ENCODE data around the gene HECW1. TPM values are rescaled to one million over a fixed set of nuclear protein-coding genes. Genes with fewer than 3 reads are reported as not detected.

HECW1 gene
- polyA plus RNA-seq, 1 donor (not counting 4 experiments of a cell fraction or from before 2014, with no cell fraction given): not detected

GRCh38 chr7:43110791-43111535 is 1.5 kb upstream of the HECW1 start:
- no peak for DNase-seq (ENCODE audit: low read depth, low spot score)

GRCh38 chr7:43111630-43112458 is 603 bp upstream of the HECW1 start:
- no peaks in the 10 kb centered on the region for H3K36me3 ChIP-seq (ENCODE audit: control insufficient read depth in 2 of 2, extremely low read depth in 1 of 2, insufficient read depth in 2 of 2, low read length in 2 of 2)
- DNase-seq (ENCODE audit: low read depth, low spot score) (no peak), FAIRE-seq (no peak)
- H3K27me3 ChIP-seq (ENCODE audit: control insufficient read depth, extremely low read depth, insufficient read depth, low read length): peaks cover 66% of the 10 kb centered on the region
- H3K4me1 ChIP-seq (ENCODE audit: control insufficient read depth, extremely low read depth, insufficient read depth, low read length): peaks cover 2% of the 10 kb centered on the region
- dilution Hi-C loops (cut with MboI; ENCODE audit: extremely low pct_ligation_motif_present, low sequenced_read_pairs): no loop called here
- H3K9ac ChIP-seq (ENCODE audit: control insufficient read depth, extremely low read depth, insufficient read depth, low read length): no peak overlapping the region
- H3K9me3 ChIP-seq (ENCODE audit: control insufficient read depth, low read depth, low read length): no peaks in the 10 kb centered on the region
- H2AFZ ChIP-seq (ENCODE audit: control insufficient read depth, low read length): no peak overlapping the region
- H4K20me1 ChIP-seq (ENCODE audit: control insufficient read depth, extremely low read depth, insufficient read depth, low read length): no peaks in the 10 kb centered on the region
- H3K4me2 ChIP-seq (ENCODE audit: control insufficient read depth, extremely low read depth, insufficient read depth, low read depth, low read length): no peak overlapping the region
- no peaks in the 10 kb centered on the region for H3K9me1 ChIP-seq (ENCODE audit: control insufficient read depth, extremely low read depth, insufficient read depth, low read length)
- no peaks in the 10 kb centered on the region for H3K79me2 ChIP-seq (ENCODE audit: control insufficient read depth, insufficient read depth, low read length)
- no peak overlapping the region for H3K27ac ChIP-seq (ENCODE audit: control insufficient read depth, insufficient read depth, low read length)
- no peak for TF ChIP-seq CTCF (optimal IDR thresholded peaks at IDR 0.05 in 1 of 3, IDR thresholded peaks at IDR 0.05 in 1 of 3, conservative IDR thresholded peaks at IDR 0.05 in 1 of 3; ENCODE audit: extremely low read depth in 1 of 3, insufficient read depth in 2 of 3, low read length in 3 of 3)
- peak; percentile 88 for TF ChIP-seq EZH2 (IDR thresholded peaks at IDR 0.05; ENCODE audit: low read length)
- no peak overlapping the region for H3K4me3 ChIP-seq (ENCODE audit: control insufficient read depth in 2 of 3, extremely low read depth in 1 of 3, insufficient read depth in 2 of 3, low read depth in 1 of 3, low read length in 3 of 3)

More at GRCh38 chr7:43110791-43111535, 1.5 kb upstream of the HECW1 start:
- no peak overlapping the region for H3K4me3 ChIP-seq (ENCODE audit: control insufficient read depth in 2 of 3, extremely low read depth in 1 of 3, insufficient read depth in 2 of 3, low read depth in 1 of 3, low read length in 3 of 3)
- no peak overlapping the region for H2AFZ ChIP-seq (ENCODE audit: control insufficient read depth, low read length)
- no peak overlapping the region for H3K27ac ChIP-seq (ENCODE audit: control insufficient read depth, insufficient read depth, low read length)
- H3K9ac ChIP-seq (ENCODE audit: control insufficient read depth, extremely low read depth, insufficient read depth, low read length): no peak overlapping the region
- TF ChIP-seq CTCF (optimal IDR thresholded peaks at IDR 0.05 in 1 of 3, IDR thresholded peaks at IDR 0.05 in 1 of 3, conservative IDR thresholded peaks at IDR 0.05 in 1 of 3; ENCODE audit: extremely low read depth in 1 of 3, insufficient read depth in 2 of 3, low read length in 3 of 3): no peak
- no peak for TF ChIP-seq EZH2 (IDR thresholded peaks at IDR 0.05; ENCODE audit: low read length)
- no peaks in the 10 kb centered on the region for H4K20me1 ChIP-seq (ENCODE audit: control insufficient read depth, extremely low read depth, insufficient read depth, low read length)
- peaks cover 2% of the 10 kb centered on the region for H3K4me1 ChIP-seq (ENCODE audit: control insufficient read depth, extremely low read depth, insufficient read depth, low read length)
- dilution Hi-C loops (cut with MboI; ENCODE audit: extremely low pct_ligation_motif_present, low sequenced_read_pairs): no loop called here
- no peaks in the 10 kb centered on the region for H3K36me3 ChIP-seq (ENCODE audit: control insufficient read depth in 2 of 2, extremely low read depth in 1 of 2, insufficient read depth in 2 of 2, low read length in 2 of 2)
- H3K9me1 ChIP-seq (ENCODE audit: control insufficient read depth, extremely low read depth, insufficient read depth, low read length): no peaks in the 10 kb centered on the region
- H3K9me3 ChIP-seq (ENCODE audit: control insufficient read depth, low read depth, low read length): no peaks in the 10 kb centered on the region
- no peak overlapping the region for H3K4me2 ChIP-seq (ENCODE audit: control insufficient read depth, extremely low read depth, insufficient read depth, low read depth, low read length)
- FAIRE-seq: no peak
- peaks cover 59% of the 10 kb centered on the region for H3K27me3 ChIP-seq (ENCODE audit: control insufficient read depth, extremely low read depth, insufficient read depth, low read length)
- no peaks in the 10 kb centered on the region for H3K79me2 ChIP-seq (ENCODE audit: control insufficient read depth, insufficient read depth, low read length)

All from keratinocyte (primary cell).